A549 (cell line): ENCODE data around the gene CDC26.

Source experiments
- BHLHE40 ChIP-seq: IDR thresholded peaks from 2 replicates; pipeline ENCODE4 v1.6.1; 2012; ENCODE audit warnings: low read depth, low read length, inconsistent platforms
- CTCF ChIP-seq: fragments of >200 bp; sonication (Bioruptor Twin); formaldehyde crosslinking; IDR thresholded peaks from 3 replicates; pipeline ENCODE4 v1.5.1; 2016
- EP300 ChIP-seq, 2 experiments: fragments of >200 bp; sonication (Bioruptor Twin); formaldehyde crosslinking; IDR thresholded peaks; 2 replicates in 1 of 2; 3 replicates in 1 of 2; pipeline ENCODE4 v1.6.1; 2016 to 2017
- HDAC2 ChIP-seq: fragments of 200-600 bp; sonication (generic); IDR thresholded peaks from 2 replicates; pipeline ENCODE4 v1.6.1; 2016
- PBX3 ChIP-seq: IDR thresholded peaks from 2 replicates; pipeline ENCODE4 v1.6.1; 2012

- no peak for TF ChIP-seq BHLHE40
- TF ChIP-seq PBX3, result no peak
- no peak for TF ChIP-seq CTCF
- no peak for TF ChIP-seq HDAC2
- no peak for TF ChIP-seq EP300 (IDR thresholded peaks at IDR 0.05)
Observed at GRCh38 chr9:113244556-113244955, 30.8 kb downstream of the CDC26 start.
